Activated CD8-positive, alpha-beta T cell treated with anti-CD3 and anti-CD28 coated beads for 36 hours (primary cell): Measurements from ENCODE around the gene DNAL1. TPM values are rescaled to one million over a fixed set of nuclear protein-coding genes. Genes with fewer than 3 reads are reported as not detected.

Source experiments
- ATAC-seq: fragments of 200-7000 bp; cut with Tn5 transposase; one replicate; pipeline ENCODE4 v1.10.0; 2021; ENCODE audit warnings: mild to moderate bottlenecking, moderate library complexity
- CTCF ChIA-PET: fragments of 350-600 bp; sonication (Branson Sonifier 250); formaldehyde crosslinking; loops from one replicate; lab custom pipeline; 2021; ENCODE audit warnings: antibody characterized with exemption; lab: Charles Lee
- POLR2A ChIA-PET: fragments of 350-600 bp; sonication (Branson Sonifier 250); formaldehyde crosslinking; loops from one replicate; lab custom pipeline; 2021; ENCODE audit warnings: antibody characterized with exemption; lab: Charles Lee
- DNase-seq: peaks from one replicate; pipeline ENCODE4 v3.0.0-alpha.2; 2020
- H3K27ac Mint-ChIP-seq: one replicate; pipeline ENCODE4 v1.8.0; 2021; ENCODE audit warnings: mild to moderate bottlenecking, mixed read lengths
- H3K27me3 Mint-ChIP-seq: one replicate; pipeline ENCODE4 v1.8.0; 2021; ENCODE audit warnings: mixed read lengths
- H3K36me3 Mint-ChIP-seq: one replicate; pipeline ENCODE4 v1.8.0; 2021; ENCODE audit warnings: low read depth, mixed read lengths
- H3K4me1 Mint-ChIP-seq: one replicate; pipeline ENCODE4 v1.8.0; 2021; ENCODE audit warnings: low read depth, mixed read lengths
- H3K4me3 Mint-ChIP-seq: one replicate; pipeline ENCODE4 v1.8.0; 2021; ENCODE audit warnings: mild to moderate bottlenecking, moderate library complexity, mixed read lengths
- H3K9me3 Mint-ChIP-seq: one replicate; pipeline ENCODE4 v1.8.0; 2021; ENCODE audit warnings: mixed read lengths
- intact Hi-C: fragments of 100-400 bp; cut with micrococcal nuclease; formaldehyde crosslinking; loops from one replicate; pipeline ENCODE4 v1.10.0; 2022
- total RNA-seq, 2 experiments: library from RNA; stranded (reverse); gene quantifications; one replicate each; pipeline ENCODE4 v1.2.3, GENCODE V29; 2021
- TF ChIP-seq, protein P1 (sequence below): fragments of 200-600 bp; IDR thresholded peaks from one replicate; pipeline ENCODE4 v1.8.0; 2022; ENCODE audit warnings: antibody characterized with exemption, mild to moderate bottlenecking

Gene DNAL1
- total RNA-seq, 2 experiments from 2014 or later: 4.8 to 5.9 TPM

DNA sequence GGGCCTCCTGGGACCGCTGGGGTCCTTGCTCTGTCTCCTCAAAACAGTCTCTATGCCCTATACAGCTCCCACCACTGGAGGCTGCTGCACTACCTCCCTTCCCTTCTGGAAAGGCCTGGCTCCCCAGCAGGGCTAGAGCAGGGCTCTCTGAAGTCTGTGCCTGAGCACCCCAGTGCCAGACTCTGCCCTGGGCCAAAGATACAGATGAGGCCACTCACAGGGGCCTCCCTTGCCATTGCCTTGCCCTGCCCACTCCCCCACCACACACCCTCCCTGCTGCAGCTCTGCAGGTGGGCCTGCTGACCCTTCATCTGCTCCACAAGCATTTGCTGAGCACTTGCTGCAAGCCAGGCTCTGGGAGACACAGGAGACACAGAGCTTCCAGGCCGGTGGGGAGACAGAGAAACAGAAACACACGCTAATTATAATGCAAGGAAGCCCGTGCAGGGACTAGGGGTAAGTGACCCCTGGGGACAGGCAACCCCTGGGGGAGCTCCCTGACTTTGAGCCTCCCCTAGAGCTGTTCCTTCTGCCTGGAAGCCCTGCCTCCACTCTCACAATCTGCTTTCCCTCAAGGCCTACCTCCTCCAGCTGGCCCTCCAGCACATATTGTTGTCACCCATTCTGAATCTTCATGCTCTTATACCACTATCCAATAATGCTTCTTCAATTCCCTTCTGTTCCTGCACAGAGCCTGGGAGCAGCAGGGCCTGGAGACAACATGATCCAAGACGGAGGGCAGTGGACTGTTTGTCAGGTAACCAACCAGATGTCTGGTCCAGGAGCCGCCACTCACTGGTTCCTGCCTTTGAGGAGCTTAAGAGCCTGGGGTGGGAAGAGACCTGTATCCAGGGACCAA, 102.0 kb downstream of the DNAL1 start:
- ATAC-seq: no peak
- no peaks in the 10 kb centered on the region for H3K27me3 Mint-ChIP-seq
- no peak overlapping the region for H3K4me3 Mint-ChIP-seq
- H3K27ac Mint-ChIP-seq: peak overlapping the region; percentile 17
- POLR2A ChIA-PET: interaction anchor here (8.9 to 12.2 kb wide), 2 partner anchors 9 to 40 kb away, joined by 59 to 236 read pairs; a partner anchor contains a TSS
- DNase-seq: no peak
- intact Hi-C loops: no loop called here
- TF ChIP-seq, protein P1, sequence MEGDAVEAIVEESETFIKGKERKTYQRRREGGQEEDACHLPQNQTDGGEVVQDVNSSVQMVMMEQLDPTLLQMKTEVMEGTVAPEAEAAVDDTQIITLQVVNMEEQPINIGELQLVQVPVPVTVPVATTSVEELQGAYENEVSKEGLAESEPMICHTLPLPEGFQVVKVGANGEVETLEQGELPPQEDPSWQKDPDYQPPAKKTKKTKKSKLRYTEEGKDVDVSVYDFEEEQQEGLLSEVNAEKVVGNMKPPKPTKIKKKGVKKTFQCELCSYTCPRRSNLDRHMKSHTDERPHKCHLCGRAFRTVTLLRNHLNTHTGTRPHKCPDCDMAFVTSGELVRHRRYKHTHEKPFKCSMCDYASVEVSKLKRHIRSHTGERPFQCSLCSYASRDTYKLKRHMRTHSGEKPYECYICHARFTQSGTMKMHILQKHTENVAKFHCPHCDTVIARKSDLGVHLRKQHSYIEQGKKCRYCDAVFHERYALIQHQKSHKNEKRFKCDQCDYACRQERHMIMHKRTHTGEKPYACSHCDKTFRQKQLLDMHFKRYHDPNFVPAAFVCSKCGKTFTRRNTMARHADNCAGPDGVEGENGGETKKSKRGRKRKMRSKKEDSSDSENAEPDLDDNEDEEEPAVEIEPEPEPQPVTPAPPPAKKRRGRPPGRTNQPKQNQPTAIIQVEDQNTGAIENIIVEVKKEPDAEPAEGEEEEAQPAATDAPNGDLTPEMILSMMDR: no peak
- no peaks in the 10 kb centered on the region for H3K9me3 Mint-ChIP-seq
- peaks cover 17% of the 10 kb centered on the region for H3K36me3 Mint-ChIP-seq
- peaks cover 100% of the 10 kb centered on the region for H3K4me1 Mint-ChIP-seq
- CTCF ChIA-PET: interaction anchor here (7.7 to 8.7 kb wide), 3 partner anchors 9 to 80 kb away, joined by 63 to 123 read pairs (median 102); a partner anchor contains a TSS

DNA sequence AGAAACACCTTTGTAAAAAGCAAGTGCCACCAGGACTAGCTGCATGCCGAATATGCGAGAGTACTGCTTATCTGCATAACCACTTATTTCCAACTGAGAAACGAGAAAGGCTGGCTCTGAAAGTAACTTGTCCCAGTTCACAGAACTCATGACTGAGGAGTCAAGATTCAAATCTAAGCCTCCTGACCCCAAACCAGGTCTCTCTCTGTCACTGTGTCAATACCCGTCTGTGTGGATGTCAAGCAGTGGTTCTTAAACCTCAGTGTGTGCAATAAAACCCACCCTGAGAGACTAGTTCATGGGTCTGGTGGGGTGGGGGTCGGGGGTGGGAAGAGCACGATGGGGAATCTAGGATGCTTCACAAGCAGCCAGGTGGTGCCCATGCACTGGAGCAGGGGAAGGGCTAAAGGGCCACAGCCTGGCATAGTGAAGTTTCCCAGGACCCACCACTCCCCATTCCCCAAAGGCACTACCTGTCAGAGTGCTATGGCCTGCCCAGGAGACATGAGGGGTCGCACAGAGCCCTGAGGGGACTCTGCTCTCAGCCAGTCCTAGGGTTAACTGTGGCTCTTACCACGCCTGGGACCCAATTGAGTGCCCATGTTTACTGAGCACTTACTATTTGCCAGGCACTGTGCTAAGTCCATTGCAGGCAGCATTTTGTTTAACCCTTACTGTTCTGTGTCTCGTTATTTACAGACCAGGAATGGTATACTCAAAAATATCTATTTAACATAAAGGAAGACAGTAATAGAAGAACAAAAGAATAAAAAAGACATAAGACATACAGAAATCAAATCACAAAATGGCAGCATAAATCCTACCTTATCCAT, 102.8 kb downstream of the DNAL1 start:
- POLR2A ChIA-PET: interaction anchor here (8.9 to 12.2 kb wide), 2 partner anchors 9 to 39 kb away, joined by 59 to 236 read pairs; a partner anchor contains a TSS
- intact Hi-C loops: no loop called here

DNA sequence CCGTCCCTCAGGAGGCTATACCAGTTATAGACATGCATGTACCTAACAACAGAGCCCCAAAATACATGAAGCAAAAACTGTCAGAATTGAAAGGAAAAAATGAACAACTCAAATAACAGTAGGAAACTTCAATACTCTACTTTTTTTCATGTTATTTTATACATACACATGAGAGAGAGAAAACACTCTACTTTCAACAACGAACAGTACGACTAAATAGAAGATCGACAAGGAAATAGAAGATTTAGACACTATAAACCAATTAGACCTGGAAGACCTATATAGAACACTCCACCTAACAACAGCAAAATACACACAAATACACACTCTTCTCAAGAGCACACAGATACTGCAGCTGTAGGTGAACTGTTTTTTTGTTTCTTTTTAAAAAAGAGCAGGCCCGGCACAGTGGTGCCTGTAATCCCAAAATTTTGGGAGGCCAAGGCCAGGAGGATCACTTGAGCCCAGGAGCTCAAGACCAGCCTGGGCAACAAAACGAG, 104.1 kb downstream of the DNAL1 start:
- no peaks in the 10 kb centered on the region for H3K9me3 Mint-ChIP-seq
- intact Hi-C loops: no loop called here
- H3K4me3 Mint-ChIP-seq: no peak overlapping the region
- peaks cover 100% of the 10 kb centered on the region for H3K4me1 Mint-ChIP-seq
- CTCF ChIA-PET: interaction anchor here (1.0 to 13.2 kb wide), 5 partner anchors 9 to 28 kb away, joined by 3 to 143 read pairs (median 7); no protein-coding TSS in a partner anchor
- H3K36me3 Mint-ChIP-seq: peaks cover 26% of the 10 kb centered on the region
- no peak for DNase-seq
- no peak for ATAC-seq
- POLR2A ChIA-PET: interaction anchor here (0.6 to 14.8 kb wide), 5 partner anchors 6 to 137 kb away, joined by 3 to 512 read pairs (median 236); a partner anchor contains a TSS
- no peaks in the 10 kb centered on the region for H3K27me3 Mint-ChIP-seq
- H3K27ac Mint-ChIP-seq: peak overlapping the region; percentile 77
- TF ChIP-seq, protein P1: no peak

More for the DNA sequence above, 102.8 kb downstream of the DNAL1 start:
- Mint-ChIP-seq H3K27ac (peak overlapping the region; percentile 66), H3K4me3 (no peak overlapping the region), H3K36me3 (peaks cover 24% of the 10 kb centered on the region), H3K4me1 (peaks cover 100% of the 10 kb centered on the region), H3K9me3 (no peaks in the 10 kb centered on the region), H3K27me3 (no peaks in the 10 kb centered on the region)
- CTCF ChIA-PET: interaction anchor here (8.2 to 8.7 kb wide), 2 partner anchors 8 to 79 kb away, joined by 63 to 123 read pairs; a partner anchor contains a TSS
- TF ChIP-seq, protein P1: no peak
- ATAC-seq (no peak), DNase-seq (no peak)

DNA sequence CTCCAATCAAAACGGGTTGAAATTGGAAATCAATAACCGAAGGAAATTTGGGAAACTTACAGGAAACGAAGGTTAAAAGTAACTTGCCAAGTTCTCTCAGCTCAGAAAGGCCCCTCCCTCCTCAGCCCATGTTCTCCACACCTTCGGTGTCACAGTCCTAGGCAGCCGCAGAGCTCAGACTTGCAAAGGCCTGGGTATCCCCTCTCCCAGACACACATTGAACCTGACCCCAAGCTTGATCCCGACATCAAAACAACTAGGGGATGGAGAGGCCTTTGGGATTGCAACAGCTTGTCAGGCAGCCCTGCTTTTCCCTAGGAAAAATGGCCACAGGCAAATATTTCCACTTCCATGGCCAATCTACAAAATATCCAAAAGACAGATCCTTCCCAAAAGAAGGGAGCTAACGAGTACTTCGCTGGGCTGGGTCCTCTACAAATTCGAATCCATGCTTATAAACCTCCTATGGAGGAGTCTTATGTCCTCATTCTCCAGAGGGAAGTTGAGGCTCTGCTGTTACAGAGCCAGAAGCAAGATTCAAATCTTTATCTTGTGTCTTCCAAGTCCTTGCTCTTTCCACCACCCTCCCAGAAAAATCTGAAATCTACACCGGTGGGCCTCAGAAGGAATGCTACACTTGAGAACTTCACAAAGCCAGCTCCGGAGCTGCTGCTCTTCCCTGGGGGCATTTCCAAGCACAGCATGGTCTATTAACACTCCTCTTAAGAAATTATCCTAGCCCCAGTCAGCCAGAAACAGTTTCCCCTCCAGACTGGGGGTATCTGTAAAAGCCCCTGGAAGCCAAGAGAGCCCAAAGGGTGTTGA, 105.1 kb downstream of the DNAL1 start:
- TF ChIP-seq, protein P1: no peak
- Mint-ChIP-seq H3K9me3 (no peaks in the 10 kb centered on the region), H3K4me1 (peaks cover 98% of the 10 kb centered on the region), H3K27ac (peak overlapping the region; percentile 70), H3K36me3 (peaks cover 26% of the 10 kb centered on the region), H3K27me3 (no peaks in the 10 kb centered on the region), H3K4me3 (no peak overlapping the region)
- CTCF ChIA-PET: interaction anchor here (1.0 to 13.2 kb wide), 6 partner anchors 6 to 27 kb away, joined by 3 to 143 read pairs (median 7); no protein-coding TSS in a partner anchor
- DNase-seq: no peak
- intact Hi-C loops: no loop called here
- POLR2A ChIA-PET: interaction anchor here (0.7 to 14.8 kb wide), 6 partner anchors 7 to 69 kb away, joined by 3 to 512 read pairs (median 7); no protein-coding TSS in a partner anchor
- ATAC-seq: no peak
